GM18507 (cell line): ENCODE measurements around the gene SFXN4.
A peak's percentile ranks its signal among the peaks of the same experiment; 100 is the strongest.
"Not testable (repeated sequence)": the region's sequence is repeated elsewhere in the genome, so short reads cannot be mapped to it uniquely, and the experiment has no call there.

Source experiments
- DNase-seq: peaks from one replicate; pipeline ENCODE4 v3.0.0; 2011; ENCODE audit warnings: low read depth; ENCODE audit not compliant: insufficient read length; ENCODE audit errors: extremely low spot score
- FAIRE-seq: peaks from 2 replicates; lab custom pipeline; 2011; peaks lifted over from hg19 to GRCh38; lab: Jason Lieb, UNC

SFXN4 gene

DNA sequence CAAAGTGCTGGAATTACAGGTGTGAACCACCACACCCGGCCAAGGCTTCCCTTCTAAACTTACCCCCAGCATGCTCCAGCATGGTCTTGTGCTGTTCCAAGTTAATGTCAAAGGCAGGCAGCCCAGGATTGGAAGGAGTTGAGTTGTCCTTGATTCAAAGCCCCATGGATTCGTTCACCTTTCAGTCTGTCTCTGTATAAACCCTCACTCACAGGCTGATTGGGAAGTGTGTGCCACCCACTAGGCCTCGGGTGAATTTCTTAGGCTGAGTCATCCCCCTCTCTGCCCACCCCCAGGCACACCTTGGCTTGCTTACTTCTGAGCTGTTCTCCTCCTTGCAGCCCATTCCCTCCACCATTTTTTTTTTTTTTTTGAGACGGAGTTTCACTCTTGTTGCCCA is 26.4 kb upstream of the SFXN4 start:
- FAIRE-seq, result no peak
- no peak for DNase-seq

DNA sequence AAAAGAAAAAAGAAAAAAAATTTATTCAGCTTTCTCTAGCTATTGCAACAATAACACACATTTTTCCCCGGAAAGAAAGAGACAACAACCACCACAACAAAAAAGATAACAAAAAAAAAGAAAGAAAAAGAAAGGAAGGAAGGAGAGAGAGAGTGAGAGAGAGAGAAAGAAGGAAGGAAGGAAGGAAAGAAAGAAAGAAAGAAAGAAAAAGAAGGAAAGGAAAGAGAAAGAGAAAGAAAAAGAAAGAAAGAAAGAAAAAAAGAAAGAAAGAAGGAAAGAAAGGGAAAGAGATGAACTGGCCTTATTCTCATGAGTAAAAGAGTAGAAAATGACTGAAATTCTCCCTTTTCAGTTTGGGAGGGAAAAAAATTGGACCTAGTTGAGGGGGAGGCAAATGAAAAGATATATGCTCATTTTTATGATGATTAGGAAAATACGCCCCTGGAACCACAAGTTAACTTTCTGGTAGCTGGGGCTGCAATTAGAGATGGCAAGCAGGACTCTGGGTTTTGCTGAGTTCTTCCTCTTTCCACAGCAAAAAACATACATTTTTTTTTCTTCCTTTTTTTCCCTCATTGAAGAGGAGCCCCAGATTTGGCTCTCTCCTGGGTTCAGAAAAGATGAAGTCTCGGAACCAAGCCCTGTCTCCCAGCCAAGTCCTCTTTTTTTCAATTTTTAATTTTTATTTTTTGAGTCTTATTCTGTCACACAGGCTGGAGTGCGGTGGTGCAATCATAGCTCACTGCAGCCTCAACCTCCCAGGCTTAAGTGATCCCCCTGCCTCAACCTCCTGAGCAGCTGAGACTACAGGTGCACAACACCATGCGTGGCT is 25.7 kb upstream of the SFXN4 start:
- no peak for DNase-seq
- no peak for FAIRE-seq

DNA sequence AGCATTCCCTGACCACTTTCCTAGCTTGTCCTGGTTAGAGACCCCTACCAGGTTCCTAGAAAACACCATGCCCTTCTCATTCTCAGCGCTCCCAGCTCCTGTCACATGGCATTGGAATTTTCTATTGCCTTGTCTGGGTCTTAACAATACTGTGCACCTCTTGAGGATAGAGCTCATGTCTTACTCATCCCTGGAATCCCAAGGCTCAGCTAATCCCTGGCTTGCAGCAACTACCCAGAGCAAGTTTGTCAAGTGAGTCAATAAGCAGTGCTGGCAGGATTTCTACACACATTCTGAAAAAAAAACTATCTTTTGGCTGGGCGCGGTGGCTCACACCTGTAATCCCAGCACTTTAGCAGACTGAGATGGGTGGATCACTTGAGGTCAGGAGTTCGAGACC is 24.8 kb upstream of the SFXN4 start:
- DNase-seq (no peak), FAIRE-seq (no peak)

DNA sequence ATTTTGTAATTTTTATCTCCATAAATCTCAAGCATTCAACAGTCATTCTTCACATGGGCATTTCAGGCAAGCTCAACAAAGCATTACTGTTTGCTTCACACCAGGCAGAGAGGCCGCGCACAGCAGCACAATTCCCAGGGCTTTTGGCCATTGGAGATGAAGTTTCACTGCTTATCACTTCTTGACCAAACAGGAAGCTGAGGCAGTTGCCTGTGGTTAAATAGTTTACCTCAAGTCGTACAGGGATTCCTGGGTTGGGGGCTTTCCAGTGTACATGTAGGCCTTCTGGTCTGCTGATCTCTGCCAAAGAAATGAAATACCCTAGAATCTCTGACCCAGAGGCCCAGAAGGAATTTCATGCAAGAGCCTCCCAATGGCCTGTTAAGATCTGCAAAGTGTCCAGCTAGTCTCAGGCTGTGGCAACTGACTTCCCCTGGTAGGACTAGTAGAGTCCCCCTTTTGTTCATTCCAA is 24.3 kb upstream of the SFXN4 start:
- DNase-seq (no peak), FAIRE-seq (peak; percentile 77)

DNA sequence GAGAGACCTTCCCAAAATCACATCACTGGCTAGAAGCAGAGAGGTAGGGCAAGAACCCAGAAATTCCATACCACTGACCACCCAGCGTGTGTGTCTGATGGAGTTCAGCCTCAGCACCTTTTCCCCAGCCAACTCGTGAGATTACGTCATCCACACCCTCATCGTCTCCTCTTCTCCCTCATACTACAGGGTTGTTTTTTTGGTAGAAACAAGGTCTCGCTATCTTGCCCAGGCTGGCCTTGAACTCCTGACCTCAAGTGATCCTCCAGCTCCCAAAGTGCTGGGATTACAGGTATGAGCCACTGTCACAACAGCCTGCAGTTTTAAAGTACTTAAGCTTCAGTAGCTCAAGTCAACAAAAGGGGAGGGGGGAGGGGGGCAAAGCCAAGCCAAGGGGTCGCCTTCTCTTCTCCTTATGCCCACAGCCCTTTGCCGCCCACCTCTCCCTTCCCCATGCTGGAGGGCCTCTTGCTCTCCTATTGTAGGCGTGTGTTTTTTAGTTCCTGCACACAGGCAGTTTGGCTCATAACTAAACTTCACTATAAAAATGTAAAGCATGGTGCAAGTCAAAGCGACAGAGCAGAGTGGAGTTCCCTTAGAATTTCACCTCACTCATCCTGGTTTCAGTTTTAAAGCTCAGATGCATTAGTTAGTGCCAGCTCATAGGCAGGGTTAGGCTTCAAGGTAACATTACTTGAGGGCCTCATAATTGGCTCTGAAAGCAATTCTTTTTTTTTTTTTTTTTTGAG is 18.3 kb upstream of the SFXN4 start:
- DNase-seq (no peak), FAIRE-seq (no peak)

DNA sequence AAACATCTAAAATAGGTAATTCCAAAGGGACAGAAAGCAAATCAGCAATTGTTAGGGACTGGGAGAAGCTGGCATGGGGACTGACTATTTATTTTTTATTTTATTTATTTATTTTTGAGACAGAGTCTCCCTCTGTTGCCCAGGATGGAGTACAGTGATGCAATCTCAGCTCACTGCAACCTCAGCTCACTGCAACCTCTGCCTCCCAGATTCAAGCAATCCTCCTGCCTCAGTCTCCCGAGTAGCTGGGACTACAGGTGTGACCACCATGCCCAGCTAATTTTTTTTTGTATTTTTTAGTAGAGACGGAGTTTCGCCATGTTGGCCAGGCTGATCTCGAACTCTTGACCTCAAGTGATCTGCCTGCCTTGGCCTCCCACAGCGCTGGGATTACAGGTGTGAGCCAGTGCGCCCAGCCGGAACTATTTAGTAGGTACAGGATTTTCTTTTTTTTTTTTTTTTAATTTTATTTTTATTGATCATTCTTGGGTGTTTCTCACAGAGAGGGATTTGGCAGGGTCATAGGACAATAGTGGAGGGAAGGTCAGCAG is 15.4 kb upstream of the SFXN4 start:
- not testable (repeated sequence) for DNase-seq, FAIRE-seq

DNA sequence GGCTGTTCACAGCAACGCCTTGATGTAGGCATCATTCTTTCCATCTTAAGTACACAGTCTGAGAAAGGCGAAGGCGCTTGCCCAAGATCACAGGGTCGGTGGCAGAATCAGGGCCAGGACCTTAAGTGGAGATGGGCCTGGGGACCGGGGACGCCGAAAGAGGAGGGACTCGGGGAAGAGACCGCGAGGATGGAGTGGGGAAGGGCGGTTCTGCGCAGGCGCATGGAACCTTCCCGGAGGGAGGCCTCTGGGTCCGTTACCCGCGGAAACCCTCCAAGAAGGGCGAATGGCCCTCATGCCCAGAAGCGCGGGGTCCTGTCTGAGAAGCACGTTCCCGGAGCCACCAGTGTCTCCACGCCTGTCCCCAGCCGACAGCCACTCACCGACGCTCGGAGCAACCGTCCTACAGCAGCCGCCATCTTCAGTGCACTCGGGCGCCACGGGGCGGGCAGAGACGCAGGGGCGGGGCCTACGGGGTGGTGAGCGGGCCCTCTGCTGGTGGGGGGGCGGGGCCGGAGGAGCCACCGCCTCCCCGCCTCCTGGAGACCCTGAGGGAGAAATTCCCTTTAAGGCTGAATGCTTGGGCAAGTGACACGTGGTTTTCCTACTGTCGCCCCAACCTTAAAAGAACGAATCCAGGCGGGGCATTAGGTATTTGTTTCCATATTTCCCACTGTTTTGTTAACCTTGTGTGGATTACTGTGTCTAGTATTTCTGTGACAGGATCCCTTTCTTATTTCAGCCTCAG is 13.0 kb upstream of the SFXN4 start, which contains the start of gene PRDX3:
Gene PRDX3 (minus strand): TSS at position 441 of the 748 bp plus-strand sequence. CDS start 22 bp downstream, at position 419.
- peak; percentile 73 for DNase-seq
- peak; percentile 86 for FAIRE-seq

DNA sequence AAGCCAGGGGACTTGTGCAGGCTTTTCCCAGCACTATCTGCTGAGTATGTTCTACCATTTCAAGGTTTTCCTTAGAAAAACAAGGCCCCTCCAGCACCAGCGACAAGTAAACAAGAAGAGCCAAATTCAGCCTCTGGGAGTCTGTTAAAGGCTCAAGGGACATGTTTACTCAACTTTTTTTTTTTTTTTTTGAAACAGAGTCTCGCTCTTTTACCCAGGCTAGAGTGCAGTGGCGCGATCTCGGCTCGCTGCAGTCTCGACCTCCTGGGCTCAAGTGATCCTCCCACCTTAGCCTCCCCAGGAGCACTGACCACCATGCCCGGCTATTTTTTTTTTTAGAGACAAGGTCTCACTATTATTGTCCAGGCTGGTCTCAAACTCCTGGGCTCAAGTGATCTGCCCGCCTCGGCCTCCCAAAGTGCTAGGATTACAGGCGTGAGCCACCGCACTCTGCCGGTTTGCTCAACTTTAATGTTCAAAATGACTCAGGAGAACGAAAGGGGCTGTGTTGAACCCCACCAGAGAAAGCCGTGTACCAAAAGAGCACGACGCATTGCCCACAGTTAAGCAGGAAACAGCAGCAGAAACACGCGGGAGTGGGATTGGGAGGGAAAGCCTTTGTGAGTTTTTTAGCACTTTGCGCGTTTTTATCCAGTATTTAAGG is 12.3 kb upstream of the SFXN4 start:
- no peak for FAIRE-seq
- no peak for DNase-seq

DNA sequence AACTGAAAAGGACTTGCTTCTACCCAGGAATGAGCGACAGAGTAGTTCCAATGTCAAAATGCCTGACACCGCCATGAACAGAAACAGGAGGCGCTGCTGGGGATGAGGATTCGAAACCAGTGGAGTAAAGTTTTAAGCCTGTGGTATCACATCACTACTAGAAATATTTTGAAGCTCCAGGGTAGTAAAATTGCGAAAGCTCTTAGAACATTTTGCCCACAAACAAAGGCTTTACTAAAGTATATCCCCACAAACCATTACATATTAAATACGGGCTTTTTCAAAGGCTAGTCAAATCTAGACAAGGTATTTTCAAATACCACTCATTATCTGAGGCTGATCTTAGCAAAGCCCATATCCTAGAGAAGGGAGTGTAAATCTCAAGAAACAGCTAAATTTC is 10.7 kb upstream of the SFXN4 start:
- no peak for FAIRE-seq
- no peak for DNase-seq

DNA sequence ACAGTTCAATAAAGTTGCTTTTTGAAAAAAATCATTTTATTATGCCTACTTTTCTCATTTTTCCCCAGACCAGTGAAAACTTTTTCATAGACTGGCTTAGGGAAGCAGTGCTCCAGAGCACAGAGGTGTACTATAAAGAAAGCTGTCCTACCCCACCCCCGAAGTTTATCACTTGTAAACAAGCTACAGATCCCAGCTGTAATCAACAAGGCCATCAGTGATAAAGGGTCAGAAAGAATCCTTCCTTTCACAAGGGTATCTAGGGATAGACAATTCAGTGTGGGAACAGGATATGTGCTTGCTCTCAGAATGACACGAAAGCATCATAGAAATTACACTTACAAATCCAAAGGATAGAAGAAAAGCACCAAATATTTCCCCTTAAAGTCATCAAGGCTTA is 8.6 kb upstream of the SFXN4 start:
- no peak for FAIRE-seq

DNA sequence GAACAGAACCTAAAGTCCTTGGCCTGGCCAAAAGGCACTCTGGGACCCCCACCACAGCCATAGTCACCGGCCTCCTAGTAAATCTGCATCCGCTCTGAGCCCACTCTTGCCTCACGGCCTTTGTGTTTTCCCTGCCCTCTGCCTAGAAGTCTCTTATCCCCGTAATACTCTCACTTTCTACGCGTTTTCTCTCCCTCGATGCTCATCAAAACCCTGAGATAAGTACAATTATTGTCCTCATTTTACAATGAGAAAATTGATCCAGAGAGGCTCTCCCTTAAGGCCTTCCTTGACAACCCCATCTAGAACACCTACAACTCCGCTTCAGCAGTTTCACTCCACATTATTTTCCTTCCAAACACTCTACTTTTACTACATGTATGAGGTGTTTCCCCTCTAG is 1.5 kb upstream of the SFXN4 start:
- DNase-seq (no peak), FAIRE-seq (no peak)

More for the DNA sequence above, 8.6 kb upstream of the SFXN4 start:
- DNase-seq, result no peak

DNA sequence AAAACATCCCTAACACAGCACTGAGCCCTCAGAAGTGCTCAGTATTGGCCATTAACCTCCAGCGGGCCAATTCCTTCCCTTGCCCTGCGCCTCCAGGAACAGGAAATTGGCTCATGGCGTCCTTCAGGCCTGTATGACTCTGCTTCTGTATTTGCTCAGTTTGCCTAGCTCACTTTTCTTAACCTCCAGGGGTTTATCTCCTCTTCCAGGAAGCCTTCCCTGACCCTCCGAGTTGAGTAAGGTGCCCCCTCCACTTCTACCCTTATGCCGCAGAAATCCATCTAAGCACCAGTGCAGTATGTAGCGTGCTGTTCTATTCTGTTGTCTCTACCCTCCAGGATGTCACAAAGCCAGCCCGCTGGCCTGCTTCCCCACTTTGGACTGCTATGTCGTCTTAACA is 1.1 kb upstream of the SFXN4 start:
- DNase-seq, result no peak
- no peak for FAIRE-seq

DNA sequence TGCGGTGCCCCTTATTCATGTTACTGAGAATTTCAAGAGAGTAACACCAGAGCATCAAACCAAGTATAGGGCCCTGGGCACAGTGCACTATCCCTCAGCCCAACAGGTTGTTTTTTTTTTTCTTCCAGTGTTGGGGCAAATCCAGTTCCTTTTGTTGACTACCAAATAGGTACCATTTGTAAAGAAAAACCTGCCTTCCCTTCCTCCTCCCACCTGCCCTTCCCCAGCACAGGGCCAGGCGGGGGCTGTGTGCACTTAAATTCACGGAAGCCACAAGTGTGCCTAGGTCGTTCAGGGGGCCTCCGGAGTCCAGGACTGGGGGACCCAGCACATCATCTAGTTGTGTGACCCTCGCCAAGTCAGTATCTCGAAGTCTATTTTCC is 595 bp upstream of the SFXN4 start:
- DNase-seq (no peak), FAIRE-seq (no peak)

DNA sequence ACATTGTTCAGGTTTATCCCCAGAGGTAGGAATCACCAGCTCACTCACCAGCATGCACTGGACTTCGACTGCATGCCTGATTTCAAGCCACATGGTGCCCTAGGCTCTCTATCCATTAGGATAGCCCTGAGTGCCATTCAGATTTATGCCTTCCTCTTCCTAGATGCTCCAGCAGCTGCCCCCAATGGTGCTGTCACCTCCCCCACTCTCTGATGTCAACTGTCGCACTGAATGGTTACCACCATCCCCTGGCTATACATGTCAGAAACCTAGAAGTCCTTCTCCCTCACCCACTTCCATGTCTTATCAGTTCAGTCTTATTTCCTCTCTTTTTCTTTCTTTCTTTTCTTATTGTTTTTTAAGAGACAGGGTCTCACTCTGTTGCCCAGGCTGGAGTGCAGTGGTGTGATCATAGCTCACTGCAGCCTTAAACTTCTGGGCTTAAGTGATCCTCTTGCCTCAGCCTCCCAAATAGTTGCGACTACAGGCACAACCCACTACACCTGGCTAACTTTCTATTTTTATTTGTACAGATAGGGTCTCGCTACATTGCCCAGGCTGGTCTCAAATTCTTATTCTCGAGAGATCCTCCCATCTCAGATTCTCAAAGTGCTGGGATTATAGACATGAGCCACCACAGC is 2.9 kb downstream of the SFXN4 start:
- no peak for DNase-seq
- FAIRE-seq, result no peak

DNA sequence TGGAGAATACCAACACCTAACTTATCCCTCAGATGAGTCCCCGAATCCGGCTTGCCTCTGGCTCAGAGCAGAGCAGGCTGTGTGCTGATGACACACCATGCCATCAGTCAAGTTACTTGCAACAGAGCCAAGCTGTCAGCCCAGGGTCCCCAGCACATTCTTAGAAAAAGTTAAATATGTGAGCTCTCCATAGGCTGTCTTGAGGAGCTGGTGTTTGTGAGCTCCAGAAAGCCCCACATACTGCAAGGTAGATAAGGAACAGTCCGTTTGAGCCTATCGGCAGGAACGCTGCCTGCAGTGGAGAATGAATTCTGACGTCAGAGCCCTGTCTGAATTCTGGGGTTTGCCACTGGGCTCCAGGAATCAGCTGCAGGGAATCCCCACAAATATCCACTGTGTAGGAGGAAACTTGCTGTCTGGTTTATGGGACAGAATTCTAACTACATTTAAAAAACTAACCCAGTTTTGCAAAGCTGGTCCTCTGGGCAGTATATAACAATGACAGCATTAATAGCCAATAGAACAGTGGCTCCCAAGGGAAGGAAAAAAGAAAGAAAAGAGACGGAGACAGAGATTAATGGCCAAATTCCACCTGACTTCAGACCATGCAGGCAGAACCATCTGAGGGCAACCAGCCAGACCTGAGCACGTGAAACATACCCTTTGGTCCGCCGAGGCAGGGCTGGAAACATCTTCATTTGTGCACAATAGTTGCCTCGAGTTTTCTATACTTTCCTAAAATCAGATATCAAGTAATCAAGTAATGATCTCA is 3.6 kb downstream of the SFXN4 start:
- no peak for FAIRE-seq
- DNase-seq, result no peak

DNA sequence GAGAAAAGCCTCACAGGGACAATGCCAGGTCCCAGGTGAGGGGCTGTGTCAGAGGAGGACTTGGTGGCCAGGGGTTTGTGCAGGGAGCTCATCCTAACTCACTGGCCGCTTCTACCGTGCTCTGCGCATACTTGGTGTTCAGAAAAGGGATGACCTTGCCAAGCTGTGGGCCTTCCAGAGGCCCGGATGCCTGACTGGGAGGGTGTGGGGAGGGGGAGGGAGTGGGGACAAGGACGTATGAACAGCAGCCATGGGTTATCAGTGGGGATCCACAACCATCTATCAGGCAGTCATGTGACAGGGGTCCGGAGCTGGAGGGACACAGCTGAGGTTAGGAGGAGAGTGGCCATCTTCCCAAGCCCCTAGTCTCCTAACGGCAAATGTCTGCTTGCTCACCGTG is 6.2 kb downstream of the SFXN4 start:
- DNase-seq, result no peak
- no peak for FAIRE-seq

DNA sequence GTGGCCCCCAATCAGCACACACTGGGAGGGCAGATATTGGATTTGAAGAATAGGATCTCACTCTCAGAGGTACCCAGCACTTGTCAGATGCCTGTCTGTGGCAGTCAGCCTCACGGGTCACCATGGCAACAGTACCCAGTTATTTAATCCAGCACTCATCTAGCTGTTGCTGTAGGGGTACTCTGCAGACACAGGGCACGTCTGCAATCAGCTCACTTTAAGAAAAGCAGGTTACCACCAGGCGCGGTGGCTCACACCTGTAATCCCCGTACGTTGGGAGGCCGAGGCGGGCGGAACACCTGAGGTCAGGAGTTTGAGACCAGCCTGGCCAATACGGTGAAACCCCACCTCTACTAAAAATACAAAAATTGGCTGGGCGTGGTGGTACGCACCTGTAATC is 11.9 kb downstream of the SFXN4 start:
- no peak for DNase-seq
- FAIRE-seq, result no peak

DNA sequence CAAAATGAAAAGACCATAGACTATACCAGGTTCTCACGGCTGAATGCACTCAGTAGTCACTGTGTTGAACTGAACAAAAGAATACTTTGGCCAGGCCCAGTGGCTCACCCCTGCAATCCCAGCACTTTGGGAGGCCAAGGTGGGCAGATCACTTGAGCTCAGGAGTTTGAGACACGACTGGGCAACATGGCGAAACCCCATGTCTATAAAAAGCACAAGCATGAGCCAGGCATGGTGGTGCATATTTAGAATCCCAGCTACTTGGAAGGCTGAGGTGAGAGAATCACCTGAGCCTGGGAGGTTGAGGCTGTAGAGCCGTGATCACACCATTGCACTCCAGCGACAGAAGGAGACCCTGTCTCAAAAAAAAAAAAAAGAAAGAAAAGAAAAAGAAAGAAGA is 12.5 kb downstream of the SFXN4 start:
- no peak for FAIRE-seq
- DNase-seq, result no peak
